GM23248 (cell line): ENCODE results near the gene ERG. TPM values are rescaled to one million over a fixed set of nuclear protein-coding genes. Genes with fewer than 3 reads are reported as not detected.

Source experiments
- DNase-seq: peaks from one replicate; pipeline ENCODE4 v3.0.0-alpha.2; 2015
- H2AFZ ChIP-seq: fragments of 200-600 bp; sonication (generic); 2 replicates; pipeline ENCODE4 v1.6.1; 2016; ENCODE audit warnings: antibody characterized with exemption
- H3F3A ChIP-seq: fragments of 200-600 bp; sonication (generic); 2 replicates; pipeline ENCODE4 v1.6.1; 2016; ENCODE audit warnings: mild to moderate bottlenecking, antibody characterized with exemption, mixed run types; ENCODE audit not compliant: insufficient read depth
- H3K27ac ChIP-seq: fragments of 200-600 bp; sonication (generic); 2 replicates; pipeline ENCODE4 v1.5.1; 2016; ENCODE audit warnings: mild to moderate bottlenecking
- H3K27me3 ChIP-seq: fragments of 200-600 bp; sonication (generic); replicated peaks from 2 replicates; pipeline ENCODE4 v1.6.1; 2016; ENCODE audit warnings: mild to moderate bottlenecking; ENCODE audit not compliant: insufficient read depth
- H3K36me3 ChIP-seq: fragments of 200-600 bp; sonication (generic); 2 replicates; pipeline ENCODE4 v1.6.1; 2016; ENCODE audit warnings: low read depth, mild to moderate bottlenecking
- H3K4me1 ChIP-seq: fragments of 200-600 bp; sonication (generic); 2 replicates; pipeline ENCODE4 v1.6.1; 2016; ENCODE audit warnings: mild to moderate bottlenecking; ENCODE audit not compliant: insufficient read depth
- H3K4me2 ChIP-seq: fragments of 200-600 bp; sonication (generic); one replicate; pipeline ENCODE4 v1.6.1; 2016; ENCODE audit warnings: mild to moderate bottlenecking; ENCODE audit not compliant: unreplicated experiment
- H3K4me3 ChIP-seq: fragments of 200-600 bp; sonication (generic); 2 replicates; pipeline ENCODE4 v1.5.1; 2016; ENCODE audit warnings: mild to moderate bottlenecking
- H3K79me2 ChIP-seq: fragments of 200-600 bp; sonication (generic); 2 replicates; pipeline ENCODE4 v1.6.1; 2016; ENCODE audit warnings: mild to moderate bottlenecking; ENCODE audit not compliant: insufficient read depth
- H3K9ac ChIP-seq: fragments of 200-600 bp; sonication (generic); 2 replicates; pipeline ENCODE4 v1.6.1; 2016; ENCODE audit warnings: mild to moderate bottlenecking
- H3K9me2 ChIP-seq: fragments of 200-600 bp; sonication (generic); 2 replicates; pipeline ENCODE4 v1.6.1; 2016; ENCODE audit warnings: mixed run types, mild to moderate bottlenecking, moderate library complexity; ENCODE audit not compliant: insufficient read depth
- H3K9me3 ChIP-seq: fragments of 200-600 bp; sonication (generic); one replicate; pipeline ENCODE4 v1.6.1; 2017; ENCODE audit warnings: low read depth
- H4K20me1 ChIP-seq: fragments of 200-600 bp; sonication (generic); 2 replicates; pipeline ENCODE4 v1.6.0; 2016; ENCODE audit not compliant: insufficient read depth
- EZH2 ChIP-seq: fragments of 200-600 bp; sonication (generic); IDR thresholded peaks from 2 replicates; pipeline ENCODE4 v1.6.1; 2018; ENCODE audit warnings: antibody characterized with exemption, mild to moderate bottlenecking; ENCODE audit not compliant: insufficient read depth, poor library complexity, severe bottlenecking
- EZH2phosphoT487 ChIP-seq: fragments of 200-600 bp; sonication (generic); IDR thresholded peaks from 2 replicates; pipeline ENCODE4 v1.6.1; 2018; ENCODE audit warnings: antibody characterized with exemption, moderate library complexity, mild to moderate bottlenecking, low read depth; ENCODE audit not compliant: insufficient read depth
- WGBS, 2 experiments: methylation state at CpG; one replicate each; pipeline ENCODE4 v1.1.6; 2015 to 2017; ENCODE audit warnings: low lambda C conversion rate in 2 of 2, low coverage in 1 of 2; ENCODE audit errors: missing lambda C conversion rate in 2 of 2; 5-methylcytosine and 5-hydroxymethylcytosine counted together
- in situ Hi-C: fragments of 300-500 bp; cut with MboI; formaldehyde crosslinking; loops from 2 replicates; pipeline ENCODE4 v1.15.0; 2020
- polyA plus RNA-seq: library from polyadenylated mRNA; unstranded; fragments of >200 nt; fragmentation: Nextera tagmentation; extraction: Ambion mirVana; gene quantifications from 2 replicates; pipeline ENCODE4 v1.2.1, GENCODE V29; 2016
- total RNA-seq: library from RNA; depleted of rRNA; stranded (reverse); fragments of >200 nt; shearing (Covaris generic); gene quantifications from 2 replicates; pipeline ENCODE4 v1.2.3, GENCODE V29; 2014

Gene ERG
- total and polyA plus RNA-seq, 2 experiments from 2014 or later: 0.76 to 1.3 TPM

DNA sequence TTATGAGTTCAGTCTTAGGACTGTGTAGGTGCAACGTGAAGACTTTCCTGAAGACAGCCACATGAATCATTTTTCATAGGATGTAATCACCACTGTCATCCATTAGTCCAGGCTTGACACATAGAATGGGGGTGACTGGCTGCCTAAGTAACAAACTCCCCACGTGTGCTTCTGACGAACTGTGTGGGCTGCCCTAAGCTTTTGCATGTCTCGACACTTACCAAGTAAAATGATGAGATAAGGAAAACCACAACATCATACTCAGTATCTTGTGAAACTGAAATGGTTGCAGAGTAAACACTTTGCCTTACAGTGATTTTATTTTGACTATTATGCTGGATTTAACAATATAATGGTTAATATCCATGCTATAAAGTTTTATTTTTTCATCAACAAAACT is 19.5 kb downstream of the ERG start:
- H3F3A ChIP-seq: no peaks in the 10 kb centered on the region
- peaks cover 19% of the 10 kb centered on the region for H3K4me1 ChIP-seq
- H3K4me3 ChIP-seq: no peak overlapping the region
- no peak overlapping the region for H2AFZ ChIP-seq
- H4K20me1 ChIP-seq: no peaks in the 10 kb centered on the region
- no peak overlapping the region for H3K27ac ChIP-seq
- no peaks in the 10 kb centered on the region for H3K36me3 ChIP-seq
- WGBS, 2 experiments: 12 to 15% methylated on average over 4 of the region's 4 CpGs
- no peak overlapping the region for H3K9ac ChIP-seq
- no peaks in the 10 kb centered on the region for H3K9me3 ChIP-seq
- H3K9me2 ChIP-seq: no peaks in the 10 kb centered on the region
- H3K79me2 ChIP-seq: no peaks in the 10 kb centered on the region
- H3K27me3 ChIP-seq: no peaks in the 10 kb centered on the region; the same call in 1 of the 2 replicates
- H3K4me2 ChIP-seq: peak overlapping the region; percentile 7
- peak; percentile 88 for DNase-seq
- TF ChIP-seq EZH2 (no peak), EZH2phosphoT487 (no peak)
- in situ Hi-C loops: no loop called here

DNA sequence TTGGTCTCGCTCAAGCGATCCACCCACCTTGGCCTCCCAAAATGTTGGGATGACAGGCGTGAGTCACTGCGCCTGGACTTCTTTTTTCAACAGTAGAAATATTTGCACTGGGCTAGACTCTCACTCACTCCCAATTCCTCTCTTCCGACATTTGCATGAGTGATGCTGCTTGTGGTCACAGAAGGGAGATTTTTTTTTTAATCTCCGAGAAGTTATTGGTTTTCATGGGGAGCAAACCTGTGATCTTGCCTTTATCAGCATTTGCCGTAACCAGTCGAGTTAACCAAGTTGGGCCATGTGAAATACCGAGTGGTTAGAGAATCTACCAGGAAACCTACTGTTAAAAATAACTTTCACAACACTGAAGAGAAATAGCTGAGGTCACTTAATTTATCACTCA is 21.1 kb downstream of the ERG start:
- peaks cover 12% of the 10 kb centered on the region for H3K4me1 ChIP-seq
- H2AFZ ChIP-seq: no peak overlapping the region
- no peak overlapping the region for H3K27ac ChIP-seq
- H4K20me1 ChIP-seq: no peaks in the 10 kb centered on the region
- H3K9ac ChIP-seq: no peak overlapping the region
- no peak for TF ChIP-seq EZH2phosphoT487
- no peak for TF ChIP-seq EZH2
- no peaks in the 10 kb centered on the region for H3K9me3 ChIP-seq
- no peaks in the 10 kb centered on the region for H3K36me3 ChIP-seq
- no peaks in the 10 kb centered on the region for H3K9me2 ChIP-seq
- H3K4me2 ChIP-seq: no peak overlapping the region
- H3K27me3 ChIP-seq: no peaks in the 10 kb centered on the region; the same call in 1 of the 2 replicates
- in situ Hi-C loops: no loop called here
- H3K79me2 ChIP-seq: no peaks in the 10 kb centered on the region
- H3K4me3 ChIP-seq: no peak overlapping the region
- DNase-seq: peak; percentile 8
- 84 to 88% methylated on average over 9 of the region's 9 CpGs for WGBS, 2 experiments
- no peaks in the 10 kb centered on the region for H3F3A ChIP-seq

DNA sequence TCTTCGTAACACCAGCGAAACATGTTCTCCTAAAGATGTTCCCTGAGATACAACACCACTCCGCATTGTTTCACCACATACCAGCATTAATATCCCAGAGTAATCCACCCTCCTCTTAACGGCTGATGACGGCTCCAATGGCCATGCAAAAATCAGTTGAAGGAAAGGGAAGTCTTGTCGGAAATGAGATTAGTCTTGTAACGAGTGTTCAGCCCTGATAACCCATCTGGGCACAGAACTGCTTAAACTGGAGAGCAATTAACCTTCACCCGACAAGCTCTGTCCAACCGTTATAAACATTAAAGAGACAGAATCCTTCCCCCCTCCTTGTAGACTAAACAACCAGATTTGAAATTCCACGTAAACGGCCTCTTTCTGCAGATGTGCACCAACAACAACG is 21.9 kb downstream of the ERG start:
- Histone ChIP-seq H3K9ac (no peak overlapping the region), H3K9me3 (no peaks in the 10 kb centered on the region), H3K4me3 (no peak overlapping the region), H3K27me3 (no peaks in the 10 kb centered on the region; the same call in 1 of the 2 replicates), H3F3A (no peaks in the 10 kb centered on the region), H3K4me2 (no peak overlapping the region), H3K36me3 (no peaks in the 10 kb centered on the region), H3K79me2 (no peaks in the 10 kb centered on the region), H3K27ac (no peak overlapping the region), H3K4me1 (peaks cover 12% of the 10 kb centered on the region), H3K9me2 (no peaks in the 10 kb centered on the region), H4K20me1 (no peaks in the 10 kb centered on the region), H2AFZ (no peak overlapping the region)
- no peak for DNase-seq
- TF ChIP-seq EZH2: no peak
- no peak for TF ChIP-seq EZH2phosphoT487
- WGBS, 2 experiments: 90 to 91% methylated on average over 12 of the region's 12 CpGs
- in situ Hi-C loops: no loop called here

DNA sequence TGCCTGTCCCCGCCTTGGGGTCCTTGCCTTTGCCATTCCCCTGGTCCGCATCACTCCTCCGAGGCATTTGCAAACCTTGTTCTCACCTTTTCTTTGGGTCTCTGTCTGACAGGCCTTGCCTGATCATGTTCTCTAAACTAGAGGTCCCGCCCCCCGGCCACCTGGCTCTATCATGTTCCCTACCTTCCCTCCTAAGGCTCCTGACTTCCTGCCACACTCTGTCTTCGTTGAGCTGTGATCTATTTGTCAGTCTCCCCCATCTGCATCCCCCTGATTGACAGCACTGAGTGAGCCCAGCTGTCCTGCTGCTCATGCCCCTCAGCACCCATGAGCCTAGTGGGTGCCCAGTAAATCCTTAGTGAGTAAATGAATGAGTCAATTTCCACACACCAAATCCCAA is 22.8 kb downstream of the ERG start:
- no peaks in the 10 kb centered on the region for H3F3A ChIP-seq
- 79 to 88% methylated on average over 6 of the region's 6 CpGs for WGBS, 2 experiments

DNA sequence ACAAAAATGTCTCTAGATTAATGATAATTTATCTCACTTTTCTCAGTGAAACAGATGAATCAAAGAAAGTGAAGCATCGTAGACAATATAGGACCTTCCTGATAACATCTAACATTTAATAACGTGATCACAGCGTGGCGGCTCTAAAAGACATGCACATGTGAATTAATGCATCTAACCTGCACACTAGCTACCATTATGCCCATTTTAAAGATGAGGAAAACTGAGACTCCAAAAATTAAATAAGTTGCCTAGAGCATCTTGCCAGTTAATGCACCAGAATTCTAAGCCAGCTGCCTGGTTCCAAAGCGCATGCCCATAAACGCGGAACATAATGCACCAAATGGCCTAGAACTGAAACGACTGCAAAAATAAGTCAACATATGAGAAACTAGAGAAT is 23.5 kb downstream of the ERG start:
- H3K9me2 ChIP-seq: no peaks in the 10 kb centered on the region
- H3K79me2 ChIP-seq: no peaks in the 10 kb centered on the region
- H3K4me1 ChIP-seq: peaks cover 12% of the 10 kb centered on the region
- in situ Hi-C loops: no loop called here
- no peak for DNase-seq
- H3K27ac ChIP-seq: no peak overlapping the region
- no peaks in the 10 kb centered on the region for H3F3A ChIP-seq
- WGBS, 2 experiments: 94% methylated on average over 8 of the region's 8 CpGs
- H3K4me3 ChIP-seq: no peak overlapping the region
- H3K36me3 ChIP-seq: no peaks in the 10 kb centered on the region
- no peaks in the 10 kb centered on the region; the same call in 1 of the 2 replicates for H3K27me3 ChIP-seq
- H3K9ac ChIP-seq: no peak overlapping the region
- no peak overlapping the region for H3K4me2 ChIP-seq
- H4K20me1 ChIP-seq: no peaks in the 10 kb centered on the region
- H2AFZ ChIP-seq: no peak overlapping the region
- TF ChIP-seq EZH2: no peak
- TF ChIP-seq EZH2phosphoT487: no peak
- H3K9me3 ChIP-seq: no peaks in the 10 kb centered on the region

More for the DNA sequence above, 22.8 kb downstream of the ERG start:
- Histone ChIP-seq H3K9me3 (no peaks in the 10 kb centered on the region), H3K9me2 (no peaks in the 10 kb centered on the region), H3K27ac (no peak overlapping the region), H2AFZ (no peak overlapping the region), H3K4me3 (no peak overlapping the region), H4K20me1 (no peaks in the 10 kb centered on the region), H3K4me2 (no peak overlapping the region), H3K27me3 (no peaks in the 10 kb centered on the region; the same call in 1 of the 2 replicates), H3K9ac (no peak overlapping the region), H3K4me1 (peaks cover 12% of the 10 kb centered on the region), H3K36me3 (no peaks in the 10 kb centered on the region), H3K79me2 (no peaks in the 10 kb centered on the region)
- no peak for DNase-seq
- in situ Hi-C loops: no loop called here
- TF ChIP-seq EZH2phosphoT487 (no peak), EZH2 (no peak)
